Epidermal melanocyte (primary cell): ENCODE data around the gene UBAC1.
"Not testable (repeated sequence)": the region's sequence is repeated elsewhere in the genome, so short reads cannot be mapped to it uniquely, and the experiment has no call there.

Experiments used
- DNase-seq: peaks from one replicate; pipeline ENCODE4 v3.0.0; 2011; ENCODE audit warnings: low spot score; ENCODE audit not compliant: insufficient read length

Gene UBAC1

GRCh38 chr9:135923508-135923907 is 37.7 kb downstream of the UBAC1 start:
- DNase-seq: no peak

GRCh38 chr9:135921749-135922310 is 39.3 kb downstream of the UBAC1 start:
- DNase-seq: no peak

GRCh38 chr9:135920973-135921585 is 40.1 kb downstream of the UBAC1 start:
- DNase-seq: no peak

DNA sequence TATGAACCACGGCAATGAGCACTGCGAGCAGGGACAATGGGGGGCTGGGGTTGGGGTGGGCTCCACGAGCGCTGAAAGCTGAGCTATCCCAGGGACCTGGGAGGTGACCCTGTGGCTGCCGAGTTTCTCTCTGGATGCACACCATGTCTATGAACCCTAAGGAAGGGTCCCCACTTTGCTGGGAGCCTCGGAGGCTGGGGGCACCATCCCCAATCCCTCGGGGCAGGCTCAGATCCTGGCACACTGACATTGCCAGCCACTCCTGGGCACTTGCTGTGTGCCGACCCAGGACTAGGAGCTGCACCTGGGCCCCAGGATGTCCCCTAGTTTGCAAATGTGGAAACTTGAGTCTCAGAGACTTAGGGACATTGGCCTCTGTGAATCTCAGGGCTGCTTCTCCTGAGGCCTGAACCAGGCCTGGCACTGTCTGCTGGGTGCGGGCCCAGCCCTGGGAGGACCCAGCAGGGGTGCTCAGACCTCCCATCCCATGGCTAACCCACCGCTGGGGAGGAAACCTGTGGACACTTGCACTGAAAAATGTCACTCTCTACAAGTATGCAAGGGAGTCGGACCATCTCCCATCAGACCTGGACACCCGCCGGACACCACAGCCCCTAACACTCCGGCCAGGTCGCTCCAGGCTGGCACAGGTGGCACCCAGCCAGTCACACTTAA is 40.8 kb downstream of the UBAC1 start:
- no peak for DNase-seq

- DNase-seq: no peak
Observed at GRCh38 chr9:135919318-135919890, 41.8 kb downstream of the UBAC1 start.

DNA sequence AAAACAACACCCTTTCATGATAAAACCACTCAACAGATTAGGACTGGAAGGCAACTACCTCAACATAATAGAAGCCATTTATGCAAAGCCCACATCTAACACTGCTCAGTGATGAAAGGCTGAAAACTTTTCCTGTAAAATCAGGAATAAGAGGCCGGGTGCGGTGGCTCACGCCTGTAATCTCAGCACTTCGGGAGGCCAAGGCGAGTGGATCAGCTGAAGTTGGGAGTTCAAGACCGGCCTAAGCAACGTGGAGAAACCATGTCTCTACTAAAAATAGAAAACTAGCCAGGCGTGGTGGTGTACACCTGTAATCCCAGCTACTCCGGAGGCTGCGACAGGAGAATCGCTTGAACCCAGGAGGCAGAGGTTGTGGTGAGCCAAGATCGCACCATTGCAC is 44.9 kb downstream of the UBAC1 start:
- not testable (repeated sequence) for DNase-seq

DNA sequence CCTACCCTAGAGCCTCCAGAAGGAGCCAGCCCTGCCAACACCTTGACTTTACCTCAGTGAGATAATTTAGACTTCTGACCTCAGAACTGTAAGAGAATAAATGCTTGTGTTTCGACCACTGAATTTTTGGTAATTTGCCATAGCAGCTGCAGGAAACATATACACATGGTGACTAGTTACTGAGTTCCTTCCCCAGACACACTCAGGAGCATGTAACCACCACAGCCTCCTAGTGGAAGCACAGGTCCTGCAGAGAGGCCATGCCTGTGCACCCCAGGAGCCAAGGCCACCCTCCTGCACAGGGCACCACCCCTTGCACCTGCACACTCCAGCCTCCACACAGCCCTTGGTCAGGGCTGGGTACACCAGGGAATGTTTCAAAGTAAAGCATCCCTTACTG is 46.3 kb downstream of the UBAC1 start:
- no peak for DNase-seq

DNA sequence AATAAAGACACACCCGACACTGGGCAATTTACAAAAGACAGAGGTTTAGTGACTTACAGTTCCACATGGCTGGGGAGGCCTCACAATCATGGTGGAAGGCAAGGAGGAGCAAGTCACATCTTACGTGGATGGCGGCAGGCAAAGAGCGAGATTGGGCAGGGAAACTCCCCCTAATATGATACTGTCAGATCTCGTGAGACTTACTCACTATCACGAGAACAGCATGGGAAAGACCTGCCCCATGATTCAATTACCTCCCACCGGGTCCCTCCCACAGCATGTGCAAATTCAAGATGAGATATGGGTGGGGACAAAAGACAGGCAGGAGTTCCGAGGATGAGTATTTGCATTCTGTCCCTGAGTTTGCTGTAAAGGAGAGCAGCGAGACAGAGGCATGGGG is 49.9 kb downstream of the UBAC1 start:
- DNase-seq: not testable (repeated sequence)

DNA sequence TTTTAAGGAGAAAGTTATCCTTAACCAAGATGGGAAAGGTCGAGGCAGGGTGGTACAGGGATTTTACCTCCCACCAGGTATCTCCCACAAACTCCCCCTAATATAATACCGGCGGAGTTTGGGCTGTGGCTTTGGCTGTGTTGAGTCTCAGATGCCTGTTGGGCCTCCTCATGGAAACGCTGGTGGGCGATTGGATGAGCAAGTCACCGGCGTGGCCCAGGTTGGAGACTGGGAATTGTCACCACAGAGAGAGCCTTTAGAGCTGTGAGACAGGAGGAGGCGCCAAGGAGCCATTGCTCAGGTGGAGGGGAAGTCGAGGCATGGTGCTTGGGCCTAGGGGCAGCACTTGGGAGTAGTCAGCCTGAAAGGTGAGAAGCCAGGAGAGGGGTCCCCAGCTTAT is 50.4 kb downstream of the UBAC1 start:
- DNase-seq: no peak

DNA sequence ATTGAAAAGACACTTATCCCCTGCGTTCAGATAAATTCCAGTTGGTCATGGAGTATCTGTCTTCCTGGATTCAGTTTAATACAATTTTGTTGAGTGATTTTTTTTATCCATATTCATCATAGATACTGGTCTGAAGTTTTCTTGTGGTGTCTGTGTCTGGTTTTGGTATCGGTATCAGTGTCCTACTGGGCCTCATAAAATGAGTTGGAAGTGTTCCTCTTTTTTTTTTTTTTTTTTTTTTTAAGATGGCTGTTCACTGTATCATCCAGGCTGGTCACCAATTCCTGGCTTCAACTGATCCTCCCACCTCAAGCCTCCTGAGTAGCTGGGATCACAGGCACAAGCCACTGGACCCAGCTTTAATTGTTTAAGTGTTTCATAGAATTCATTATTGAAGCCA is 51.0 kb downstream of the UBAC1 start:
- DNase-seq: no peak

- no peak for DNase-seq
Observed at GRCh38 chr9:135909371-135909770, 51.8 kb downstream of the UBAC1 start.

- DNase-seq: no peak
Observed at GRCh38 chr9:135908754-135909204, 52.4 kb downstream of the UBAC1 start.

- no peak for DNase-seq
Observed at GRCh38 chr9:135908093-135908753, 53.0 kb downstream of the UBAC1 start.

- DNase-seq: peak; percentile 91
Observed at GRCh38 chr9:135907431-135908092, 53.6 kb downstream of the UBAC1 start, which contains the start of gene CAMSAP1. TSS of gene CAMSAP1 (minus strand) at chr9:135907546. CDS start at chr9:135907159, 387 bp downstream.

DNA sequence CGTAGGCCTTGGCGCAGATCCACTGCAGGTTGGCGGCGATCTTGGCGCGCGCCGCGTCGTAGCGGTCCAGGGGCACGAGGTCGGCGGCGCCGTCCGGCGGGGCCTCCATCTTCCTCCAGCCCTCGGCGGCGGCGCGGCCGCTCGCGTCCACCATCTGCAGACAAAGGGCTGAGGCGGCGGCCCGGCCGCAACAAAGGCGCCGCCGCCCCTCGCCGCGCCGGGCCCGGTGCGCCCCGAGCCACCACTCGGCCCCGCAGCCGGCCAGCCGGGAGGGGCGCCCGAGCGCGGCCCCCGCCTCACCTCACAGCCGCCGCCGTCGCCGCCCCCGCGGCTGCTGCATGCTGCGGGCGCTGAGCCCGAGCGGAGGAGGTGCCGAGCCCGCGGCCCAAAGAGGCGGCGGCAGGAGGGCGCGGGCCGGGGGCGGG is 54.2 kb downstream of the UBAC1 start:
- DNase-seq: no peak

GRCh38 chr9:135906291-135907005 is 54.7 kb downstream of the UBAC1 start:
- no peak for DNase-seq

DNA sequence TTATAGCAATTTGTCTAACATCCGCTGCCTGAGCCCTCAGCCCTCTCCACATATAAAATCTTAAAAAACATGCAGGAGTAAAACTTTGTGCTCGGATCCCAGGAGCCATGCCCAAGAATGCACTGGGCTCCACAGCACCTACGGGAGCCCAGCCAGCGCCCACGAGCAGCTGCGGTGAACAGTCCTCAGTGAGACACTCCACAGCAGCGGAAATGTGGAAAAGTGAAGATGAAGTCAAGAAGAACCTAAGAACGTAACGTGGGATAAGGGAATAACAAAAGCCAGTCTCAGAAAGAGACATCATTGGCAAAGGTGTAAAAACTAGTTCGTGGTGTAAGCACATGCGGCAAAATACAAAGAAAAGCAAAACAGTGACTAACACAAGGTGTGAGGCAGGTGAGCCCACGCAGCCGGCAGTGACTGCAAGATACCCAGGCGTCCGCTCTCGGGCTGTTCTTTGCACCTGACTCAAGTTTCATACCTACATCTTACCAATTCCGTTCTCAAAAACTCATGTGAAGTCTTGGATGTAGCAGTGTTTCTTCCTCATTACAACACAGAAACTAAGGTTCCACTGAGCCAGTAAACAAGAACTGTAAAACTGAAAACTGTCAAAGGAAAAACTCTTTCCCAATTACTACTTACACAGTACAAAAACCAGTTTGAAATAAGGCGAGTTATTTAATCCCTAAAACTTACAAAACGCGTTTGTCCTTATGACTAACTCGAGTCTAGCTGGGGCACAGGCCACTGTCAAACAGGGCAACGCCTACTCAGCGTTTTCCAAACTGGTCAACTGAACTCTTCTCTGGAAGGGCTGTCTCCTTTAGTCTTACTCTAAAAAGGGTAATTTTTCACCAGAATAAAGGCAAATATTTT is 55.6 kb downstream of the UBAC1 start:
- no peak for DNase-seq

- DNase-seq: no peak
Observed at GRCh38 chr9:135903786-135904520, 57.2 kb downstream of the UBAC1 start.

DNA sequence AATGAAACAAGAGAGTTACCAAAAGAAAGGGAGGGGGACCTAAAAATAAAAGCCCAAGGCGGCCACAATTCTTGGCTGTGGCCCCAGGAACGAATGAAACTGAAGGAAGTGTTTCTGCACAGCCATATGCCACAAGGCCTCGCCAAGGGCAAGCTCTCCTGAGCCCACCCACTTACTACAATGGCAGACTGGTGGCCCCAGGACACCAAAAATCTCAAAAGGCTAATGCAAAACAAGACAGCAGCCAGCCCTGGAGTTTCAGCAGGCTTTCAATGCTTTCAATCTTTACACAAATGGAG is 57.9 kb downstream of the UBAC1 start:
- DNase-seq: no peak
